ENCODE data around the gene ADAMTS10. TPM values are rescaled to one million over a fixed set of nuclear protein-coding genes. Genes with fewer than 3 reads are reported as not detected.

The ADAMTS10 gene
- total RNA-seq (10 to 100 TPM in 1 of 2 donors, 1 to 10 TPM in 1; 4.7 to 10.1 TPM), polyA plus RNA-seq (1 to 10 TPM; 1.2 to 2.6 TPM)

- Histone ChIP-seq H3K36me3 (ENCODE audit: control insufficient read depth in 4 of 4, insufficient read depth in 3 of 4, low read depth in 1 of 4, low read length in 3 of 4) (no peaks in the 10 kb centered on the region), H3K9me3 (ENCODE audit: control insufficient read depth in 4 of 4, low read length in 3 of 4) (no peaks in the 10 kb centered on the region), H3K27me3 (ENCODE audit: control insufficient read depth in 4 of 4, insufficient read depth in 4 of 4, low read length in 3 of 4) (no peaks in the 10 kb centered on the region), H3K27ac (ENCODE audit: low read depth in 1 of 2, low read length in 2 of 2) (peak within 1 kb of the TSS; percentile 42 to 50), H3K4me1 (ENCODE audit: control insufficient read depth in 4 of 4, insufficient read depth in 4 of 4, low read length in 3 of 4) (peaks cover 0 to 31% (median 18%) of the 10 kb centered on the region in 4 donors), H3K9ac (ENCODE audit: low read depth in 1 of 2, low read length in 2 of 2) (peak within 1 kb of the TSS; percentile 10 to 61), H3K4me3 (ENCODE audit: low read depth in 1 of 3, low read length in 3 of 3) (peak within 1 kb of the TSS; percentile 59 to 63 (median 62))
- no peak for TF ChIP-seq TAF1 (conservative IDR thresholded peaks at IDR 0.05)
- DNase-seq (ENCODE audit: low spot score) = peak; percentile 39
- WGBS = 4% methylated on average over 74 of the region's 74 CpGs
Observed at GRCh38 chr19:8610041-8610935, at the start of gene ADAMTS10. TSS of gene ADAMTS10 (minus strand) at chr19:8610715. CDS start at chr19:8605710, 5,005 bp downstream.

- no peaks in the 10 kb centered on the region for H3K27me3 ChIP-seq (ENCODE audit: control insufficient read depth in 4 of 4, insufficient read depth in 4 of 4, low read length in 3 of 4)
- DNase-seq (ENCODE audit: low spot score) = no peak
- H3K36me3 ChIP-seq (ENCODE audit: control insufficient read depth in 4 of 4, insufficient read depth in 3 of 4, low read depth in 1 of 4, low read length in 3 of 4) = no peaks in the 10 kb centered on the region
- no peak overlapping the region for H3K9ac ChIP-seq (ENCODE audit: low read depth in 1 of 2, low read length in 2 of 2)
- peaks cover 0 to under 1% (median 0%) of the 10 kb centered on the region in 4 donors for H3K4me1 ChIP-seq (ENCODE audit: control insufficient read depth in 4 of 4, insufficient read depth in 4 of 4, low read length in 3 of 4)
- no peak overlapping the region for H3K27ac ChIP-seq (ENCODE audit: low read depth in 1 of 2, low read length in 2 of 2)
- TF ChIP-seq RAD21 (IDR thresholded peaks at IDR 0.05) (no peak), MAX (IDR thresholded peaks at IDR 0.05) (no peak), ATF3 (IDR thresholded peaks at IDR 0.05) (no peak), EGR1 (IDR thresholded peaks at IDR 0.05; ENCODE audit: low read depth in 2 of 2) (no peak), NR2F2 (IDR thresholded peaks at IDR 0.05) (no peak), FOXA2 (IDR thresholded peaks at IDR 0.05) (no peak), JUND (IDR thresholded peaks at IDR 0.05) (no peak), GABPA (IDR thresholded peaks at IDR 0.05 in 1 of 2, conservative IDR thresholded peaks at IDR 0.05 in 1 of 2) (no peak)
- H3K9me3 ChIP-seq (ENCODE audit: control insufficient read depth in 4 of 4, low read length in 3 of 4) = no peaks in the 10 kb centered on the region
- H3K4me3 ChIP-seq (ENCODE audit: low read depth in 1 of 3, low read length in 3 of 3) = no peak overlapping the region
- 73% methylated on average over 7 of the region's 7 CpGs for WGBS
Observed at GRCh38 chr19:8659905-8660304, 49.4 kb upstream of the ADAMTS10 start.

- peaks cover 0 to 4% (median under 1%) of the 10 kb centered on the region in 4 donors for H3K4me1 ChIP-seq (ENCODE audit: control insufficient read depth in 4 of 4, insufficient read depth in 4 of 4, low read length in 3 of 4)
- no peaks in the 10 kb centered on the region for H3K36me3 ChIP-seq (ENCODE audit: control insufficient read depth in 4 of 4, insufficient read depth in 3 of 4, low read depth in 1 of 4, low read length in 3 of 4)
- no peaks in the 10 kb centered on the region for H3K27me3 ChIP-seq (ENCODE audit: control insufficient read depth in 4 of 4, insufficient read depth in 4 of 4, low read length in 3 of 4)
- no peak for TF ChIP-seq ZBTB33 (IDR thresholded peaks at IDR 0.05)
- TF ChIP-seq GABPA (IDR thresholded peaks at IDR 0.05 in 1 of 2, conservative IDR thresholded peaks at IDR 0.05 in 1 of 2) = no peak
- no peak for TF ChIP-seq CTCF (IDR thresholded peaks at IDR 0.05; ENCODE audit: low read depth, low read length, missing input control)
- TF ChIP-seq HNF4G (IDR thresholded peaks at IDR 0.05) = no peak
- no peak for TF ChIP-seq JUND (IDR thresholded peaks at IDR 0.05)
- TF ChIP-seq MAX (IDR thresholded peaks at IDR 0.05) = no peak
- TF ChIP-seq FOXA2 (IDR thresholded peaks at IDR 0.05) = no peak
- TF ChIP-seq NR2F2 (IDR thresholded peaks at IDR 0.05) = no peak
- no peak for TF ChIP-seq RXRA (IDR thresholded peaks at IDR 0.05)
- TF ChIP-seq YY1 (IDR thresholded peaks at IDR 0.05) = no peak
- TF ChIP-seq REST (IDR thresholded peaks at IDR 0.05) = no peak
- TF ChIP-seq ATF3 (IDR thresholded peaks at IDR 0.05) = no peak
- no peak for TF ChIP-seq RAD21 (IDR thresholded peaks at IDR 0.05)
- no peak for TF ChIP-seq HNF4A (conservative IDR thresholded peaks at IDR 0.05)
- TF ChIP-seq SP1 (IDR thresholded peaks at IDR 0.05) = no peak
- no peak for TF ChIP-seq TAF1 (conservative IDR thresholded peaks at IDR 0.05)
- no peak for TF ChIP-seq FOXA1 (IDR thresholded peaks at IDR 0.05)
Observed at GRCh38 chr19:8657869-8658268, 47.4 kb upstream of the ADAMTS10 start.

More at GRCh38 chr19:8657869-8658268, 47.4 kb upstream of the ADAMTS10 start:
- Histone ChIP-seq H3K9me3 (ENCODE audit: control insufficient read depth in 4 of 4, low read length in 3 of 4) (no peaks in the 10 kb centered on the region), H3K9ac (ENCODE audit: low read depth in 1 of 2, low read length in 2 of 2) (no peak overlapping the region), H3K4me3 (ENCODE audit: low read depth in 1 of 3, low read length in 3 of 3) (no peak overlapping the region), H3K27ac (ENCODE audit: low read depth in 1 of 2, low read length in 2 of 2) (no peak overlapping the region)
- DNase-seq (ENCODE audit: low spot score) = no peak
- WGBS = 81% methylated on average over 5 of the region's 5 CpGs

Data from liver (tissue), 9 donors.